ENCODE data around the gene PDE1C. TPM values are rescaled to one million over a fixed set of nuclear protein-coding genes. Genes with fewer than 3 reads are reported as not detected.

Gene PDE1C
- polyA plus RNA-seq, 1 donor: 2.6 TPM

- no peak overlapping the region for H3K4me3 ChIP-seq (ENCODE audit: low read length)
- WGBS (ENCODE audit: insufficient coverage, low lambda C conversion rate): 89% methylated on average over 5 of the region's 6 CpGs
- no peaks in the 10 kb centered on the region for H3K9me3 ChIP-seq (ENCODE audit: control insufficient read depth, low read depth, low read length)
- H3K27ac ChIP-seq (ENCODE audit: low read length): no peak overlapping the region
- no peak for DNase-seq
- H3K27me3 ChIP-seq (ENCODE audit: control insufficient read depth, insufficient read depth, low read length): no peaks in the 10 kb centered on the region
- H3K4me1 ChIP-seq (ENCODE audit: control insufficient read depth, insufficient read depth, low read length): peaks cover 5% of the 10 kb centered on the region
- H3K36me3 ChIP-seq (ENCODE audit: control insufficient read depth, insufficient read depth, low read length): no peaks in the 10 kb centered on the region
Observed at GRCh38 chr7:31925753-31926454, 144.3 kb downstream of the PDE1C start.

DNA sequence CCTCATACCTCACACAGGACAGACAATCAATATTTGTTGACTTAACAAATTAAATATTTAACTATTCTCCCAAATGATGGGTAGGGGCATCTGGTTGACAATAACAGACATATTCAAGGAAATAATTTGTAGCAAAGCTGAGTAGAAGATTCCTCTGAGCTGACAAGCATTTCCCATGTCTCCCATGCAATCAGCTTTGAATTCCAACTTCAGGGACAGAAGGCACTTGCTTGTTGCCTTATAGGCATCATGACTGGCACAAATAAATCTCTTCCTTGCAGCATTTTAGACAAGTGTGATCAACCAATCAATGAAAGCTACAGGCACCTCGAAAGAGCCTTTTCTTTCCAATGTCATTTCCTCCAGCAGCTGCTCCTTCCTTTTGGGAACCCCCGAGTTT lies 146.0 kb downstream of the PDE1C start:
- Histone ChIP-seq H3K36me3 (ENCODE audit: control insufficient read depth, insufficient read depth, low read length) (no peaks in the 10 kb centered on the region), H3K27ac (ENCODE audit: low read length) (no peak overlapping the region), H3K27me3 (ENCODE audit: control insufficient read depth, insufficient read depth, low read length) (no peaks in the 10 kb centered on the region), H3K4me3 (ENCODE audit: low read length) (no peak overlapping the region), H3K9me3 (ENCODE audit: control insufficient read depth, low read depth, low read length) (no peaks in the 10 kb centered on the region), H3K4me1 (ENCODE audit: control insufficient read depth, insufficient read depth, low read length) (peaks cover 5% of the 10 kb centered on the region)
- 100% methylated on average over 1 of the region's 2 CpGs for WGBS (ENCODE audit: insufficient coverage, low lambda C conversion rate)
- no peak for DNase-seq

DNA sequence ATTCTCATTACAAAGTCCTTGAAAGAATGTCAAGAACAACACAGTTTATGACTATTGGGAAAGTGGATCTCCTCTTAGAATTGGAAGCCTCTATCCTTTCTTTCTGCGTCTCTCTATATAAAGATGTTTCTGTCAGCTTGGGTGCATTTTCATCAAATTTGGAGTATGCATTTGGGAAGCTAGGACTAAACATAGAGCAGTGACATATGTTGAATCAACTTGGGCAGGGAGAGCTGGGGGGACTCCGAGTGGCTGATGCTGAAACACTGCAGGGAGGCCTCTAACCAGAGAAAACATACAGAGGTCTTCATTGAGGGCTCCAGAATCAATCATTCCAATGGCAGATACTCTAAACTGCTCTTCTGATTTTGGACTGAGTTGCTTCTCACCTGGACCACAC lies 147.4 kb downstream of the PDE1C start:
- Histone ChIP-seq H3K4me1 (ENCODE audit: control insufficient read depth, insufficient read depth, low read length) (peaks cover 5% of the 10 kb centered on the region), H3K27ac (ENCODE audit: low read length) (no peak overlapping the region), H3K27me3 (ENCODE audit: control insufficient read depth, insufficient read depth, low read length) (no peaks in the 10 kb centered on the region), H3K4me3 (ENCODE audit: low read length) (no peak overlapping the region), H3K9me3 (ENCODE audit: control insufficient read depth, low read depth, low read length) (no peaks in the 10 kb centered on the region), H3K36me3 (ENCODE audit: control insufficient read depth, insufficient read depth, low read length) (no peaks in the 10 kb centered on the region)
- no CpG with 5 or more reads among the region's 2 CpGs for WGBS (ENCODE audit: insufficient coverage, low lambda C conversion rate)
- DNase-seq: no peak

DNA sequence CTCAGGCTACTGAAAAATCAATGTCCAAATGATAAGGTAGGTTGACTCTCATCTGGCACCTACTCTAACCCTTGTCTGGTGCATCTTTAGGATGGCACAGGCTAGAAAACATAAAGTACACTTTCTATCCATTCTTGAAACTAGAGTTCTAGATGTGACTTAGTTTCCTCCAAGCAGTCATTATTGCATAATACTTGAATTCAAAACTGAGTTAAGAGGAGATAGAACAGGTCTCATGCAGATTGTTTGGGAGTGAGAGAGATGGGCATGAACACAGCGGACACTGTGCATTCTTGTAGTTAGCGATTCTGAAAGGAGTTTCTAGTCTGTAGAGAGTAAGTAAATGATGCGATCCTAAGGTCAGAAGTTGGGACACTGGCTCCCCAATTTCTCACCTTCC lies 149.2 kb downstream of the PDE1C start:
- Histone ChIP-seq H3K27ac (ENCODE audit: low read length) (no peak overlapping the region), H3K27me3 (ENCODE audit: control insufficient read depth, insufficient read depth, low read length) (no peaks in the 10 kb centered on the region), H3K4me3 (ENCODE audit: low read length) (no peak overlapping the region), H3K9me3 (ENCODE audit: control insufficient read depth, low read depth, low read length) (no peaks in the 10 kb centered on the region), H3K4me1 (ENCODE audit: control insufficient read depth, insufficient read depth, low read length) (peaks cover 5% of the 10 kb centered on the region), H3K36me3 (ENCODE audit: control insufficient read depth, insufficient read depth, low read length) (no peaks in the 10 kb centered on the region)
- DNase-seq: no peak
- WGBS (ENCODE audit: insufficient coverage, low lambda C conversion rate): 100% methylated on average over 1 of the region's 3 CpGs

DNA sequence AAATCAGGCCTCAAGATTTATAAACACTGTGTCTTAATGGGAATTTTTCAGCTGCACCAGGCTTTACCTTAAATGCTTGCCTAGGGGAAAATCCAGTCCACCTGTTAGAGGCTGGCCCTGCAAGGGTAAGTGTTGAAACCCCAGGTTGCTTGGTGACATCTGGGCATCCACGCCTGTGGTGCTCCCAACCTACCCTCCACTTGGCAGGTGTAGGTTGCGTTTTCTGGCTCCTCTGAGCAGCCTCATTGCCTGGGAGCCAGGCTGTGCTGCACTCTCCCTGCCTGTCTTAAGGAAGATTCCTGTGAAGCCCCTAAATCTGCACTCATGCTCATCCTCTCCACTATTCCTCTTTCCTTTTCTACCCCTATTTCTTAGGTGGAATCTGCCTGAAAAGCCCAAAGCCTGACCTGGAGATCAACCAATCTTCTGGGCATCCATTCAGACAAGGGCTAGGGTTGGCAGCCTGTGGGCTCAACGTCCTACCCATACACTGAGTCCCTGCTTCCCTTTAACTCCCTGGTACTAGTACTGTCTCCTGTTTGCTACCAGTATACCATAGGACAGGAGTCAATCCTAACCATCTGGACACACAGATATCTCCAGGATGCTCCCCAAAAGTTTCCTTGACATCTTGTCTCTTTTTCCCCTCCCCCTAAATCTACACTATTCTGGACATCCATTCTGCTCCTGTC lies 150.4 kb downstream of the PDE1C start:
- Histone ChIP-seq H3K9me3 (ENCODE audit: control insufficient read depth, low read depth, low read length) (no peaks in the 10 kb centered on the region), H3K4me3 (ENCODE audit: low read length) (no peak overlapping the region), H3K4me1 (ENCODE audit: control insufficient read depth, insufficient read depth, low read length) (peaks cover 5% of the 10 kb centered on the region), H3K27ac (ENCODE audit: low read length) (no peak overlapping the region), H3K36me3 (ENCODE audit: control insufficient read depth, insufficient read depth, low read length) (no peaks in the 10 kb centered on the region), H3K27me3 (ENCODE audit: control insufficient read depth, insufficient read depth, low read length) (no peaks in the 10 kb centered on the region)
- WGBS (ENCODE audit: insufficient coverage, low lambda C conversion rate): no CpG with 5 or more reads among the region's 3 CpGs
- no peak for DNase-seq

DNA sequence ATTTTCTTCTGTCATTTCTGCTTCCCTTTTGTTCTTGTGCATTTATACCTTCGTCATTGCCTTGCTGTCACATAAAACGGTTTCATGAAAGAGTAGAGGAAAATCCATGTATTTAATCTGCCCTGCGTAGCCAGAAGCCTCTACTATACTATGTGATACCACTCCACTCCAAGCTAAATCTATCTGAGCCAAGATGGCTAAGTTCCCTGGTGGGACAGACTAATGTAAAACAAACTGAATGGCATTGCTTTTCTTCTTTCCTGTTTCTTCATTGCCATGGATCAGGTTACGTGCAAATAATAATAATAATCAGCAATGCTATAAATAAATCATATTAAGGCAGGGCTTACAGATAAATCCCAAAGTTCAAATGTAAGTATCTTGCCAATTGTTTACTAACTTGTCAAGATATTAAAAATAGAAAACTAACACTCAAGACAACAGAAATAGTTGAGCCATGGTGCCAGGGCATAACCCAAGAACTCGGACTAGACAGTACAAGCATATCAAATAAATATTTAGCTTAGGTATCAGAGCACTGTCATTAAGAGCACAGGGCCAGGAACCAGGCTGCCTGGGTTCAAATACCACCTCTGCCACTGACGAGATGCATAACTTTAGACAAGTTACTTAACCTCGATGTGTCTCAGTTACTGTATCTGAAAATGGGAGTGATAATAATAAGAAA lies 151.4 kb downstream of the PDE1C start:
- H3K4me3 ChIP-seq (ENCODE audit: low read length): no peak overlapping the region
- 100% methylated on average over 1 of the region's 7 CpGs for WGBS (ENCODE audit: insufficient coverage, low lambda C conversion rate)
- no peak for DNase-seq
- no peaks in the 10 kb centered on the region for H3K27me3 ChIP-seq (ENCODE audit: control insufficient read depth, insufficient read depth, low read length)
- peaks cover 5% of the 10 kb centered on the region for H3K4me1 ChIP-seq (ENCODE audit: control insufficient read depth, insufficient read depth, low read length)
- no peaks in the 10 kb centered on the region for H3K9me3 ChIP-seq (ENCODE audit: control insufficient read depth, low read depth, low read length)
- no peak overlapping the region for H3K27ac ChIP-seq (ENCODE audit: low read length)
- H3K36me3 ChIP-seq (ENCODE audit: control insufficient read depth, insufficient read depth, low read length): no peaks in the 10 kb centered on the region

- Histone ChIP-seq H3K9me3 (ENCODE audit: control insufficient read depth, low read depth, low read length) (no peaks in the 10 kb centered on the region), H3K4me1 (ENCODE audit: control insufficient read depth, insufficient read depth, low read length) (no peaks in the 10 kb centered on the region), H3K36me3 (ENCODE audit: control insufficient read depth, insufficient read depth, low read length) (no peaks in the 10 kb centered on the region), H3K4me3 (ENCODE audit: low read length) (no peak overlapping the region), H3K27ac (ENCODE audit: low read length) (no peak overlapping the region), H3K27me3 (ENCODE audit: control insufficient read depth, insufficient read depth, low read length) (no peaks in the 10 kb centered on the region)
- no peak for DNase-seq
- WGBS (ENCODE audit: insufficient coverage, low lambda C conversion rate): 83% methylated on average over 1 of the region's 2 CpGs
Observed at GRCh38 chr7:31917256-31917655, 153.0 kb downstream of the PDE1C start.

GRCh38 chr7:31910191-31910590 lies 160.0 kb downstream of the PDE1C start:
- Histone ChIP-seq H3K36me3 (ENCODE audit: control insufficient read depth, insufficient read depth, low read length) (no peaks in the 10 kb centered on the region), H3K4me3 (ENCODE audit: low read length) (no peak overlapping the region), H3K27ac (ENCODE audit: low read length) (no peak overlapping the region), H3K27me3 (ENCODE audit: control insufficient read depth, insufficient read depth, low read length) (no peaks in the 10 kb centered on the region), H3K9me3 (ENCODE audit: control insufficient read depth, low read depth, low read length) (no peaks in the 10 kb centered on the region), H3K4me1 (ENCODE audit: control insufficient read depth, insufficient read depth, low read length) (no peaks in the 10 kb centered on the region)
- WGBS (ENCODE audit: insufficient coverage, low lambda C conversion rate): no CpG with 5 or more reads among the region's 1 CpG
- DNase-seq: no peak

GRCh38 chr7:31906479-31907171 lies 163.6 kb downstream of the PDE1C start:
- Histone ChIP-seq H3K36me3 (ENCODE audit: control insufficient read depth, insufficient read depth, low read length) (no peaks in the 10 kb centered on the region), H3K27ac (ENCODE audit: low read length) (no peak overlapping the region), H3K4me1 (ENCODE audit: control insufficient read depth, insufficient read depth, low read length) (no peaks in the 10 kb centered on the region), H3K27me3 (ENCODE audit: control insufficient read depth, insufficient read depth, low read length) (no peaks in the 10 kb centered on the region), H3K4me3 (ENCODE audit: low read length) (no peak overlapping the region), H3K9me3 (ENCODE audit: control insufficient read depth, low read depth, low read length) (no peaks in the 10 kb centered on the region)
- DNase-seq: no peak
- WGBS (ENCODE audit: insufficient coverage, low lambda C conversion rate): 100% methylated on average over 2 of the region's 5 CpGs

DNA sequence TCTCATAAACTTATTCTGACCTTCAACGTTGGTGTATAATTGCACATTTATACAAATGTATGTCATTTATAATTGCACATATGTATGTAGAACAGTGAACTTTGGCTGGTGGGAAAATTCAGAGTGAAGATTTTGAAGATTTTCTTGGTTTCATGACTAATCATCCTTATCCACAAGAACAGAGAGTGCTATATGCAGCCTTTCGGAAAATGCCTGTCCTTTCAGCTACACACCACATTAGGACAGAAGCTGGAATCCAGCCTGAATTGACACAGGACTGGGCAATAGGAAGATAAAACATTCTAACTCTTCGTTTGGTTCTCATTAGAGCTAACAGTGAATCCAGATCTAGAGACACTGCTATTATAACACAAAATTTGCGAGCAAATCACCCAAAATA lies 166.2 kb downstream of the PDE1C start:
- H3K4me3 ChIP-seq (ENCODE audit: low read length): no peak overlapping the region
- H3K9me3 ChIP-seq (ENCODE audit: control insufficient read depth, low read depth, low read length): no peaks in the 10 kb centered on the region
- no peaks in the 10 kb centered on the region for H3K27me3 ChIP-seq (ENCODE audit: control insufficient read depth, insufficient read depth, low read length)
- H3K27ac ChIP-seq (ENCODE audit: low read length): no peak overlapping the region
- no peaks in the 10 kb centered on the region for H3K4me1 ChIP-seq (ENCODE audit: control insufficient read depth, insufficient read depth, low read length)
- no peak for DNase-seq
- 90% methylated on average over 2 of the region's 4 CpGs for WGBS (ENCODE audit: insufficient coverage, low lambda C conversion rate)
- H3K36me3 ChIP-seq (ENCODE audit: control insufficient read depth, insufficient read depth, low read length): no peaks in the 10 kb centered on the region
